ENCODE results near the gene TBC1D2B. TPM values are rescaled to one million over a fixed set of nuclear protein-coding genes. Genes with fewer than 3 reads are reported as not detected.

Gene TBC1D2B
- total and polyA plus RNA-seq, 2 of the 4 experiments (the other 2 are of a cell fraction): 17.7 to 28.3 TPM

GRCh38 chr15:78076231-78077052 is 1.1 kb downstream of the TBC1D2B start:
- Histone ChIP-seq H2BK120ac (ENCODE audit: low read depth, low read length) (peak overlapping the region; percentile 83), H3K14ac (replicated peaks; ENCODE audit: low read depth, low read length) (peak overlapping the region; percentile 96), H3K23ac (ENCODE audit: low read depth, low read length) (peak overlapping the region; percentile 94), H3K9me1 (ENCODE audit: insufficient read depth, low read length) (peaks cover 17% of the 10 kb centered on the region), H4K5ac (ENCODE audit: low read depth, low read length) (peak overlapping the region; percentile 80), H3K4ac (ENCODE audit: low read depth, low read length) (peak overlapping the region; percentile 90), H2BK20ac (ENCODE audit: low read depth, low read length) (peak overlapping the region; percentile 67), H2AK5ac (ENCODE audit: low read depth, low read length) (peak overlapping the region; percentile 98), H4K91ac (ENCODE audit: insufficient read depth, low read depth, low read length) (peak overlapping the region; percentile 85), H3K56ac (ENCODE audit: extremely low read depth, insufficient read depth, low read length) (peak overlapping the region; percentile 64; the same call in 1 of the 2 replicates), H2AFZ (replicated peaks; ENCODE audit: low read length, poor library complexity) (peak overlapping the region; percentile 92), H3K4me3 (ENCODE audit: insufficient read depth, low read depth, low read length) (peak overlapping the region; percentile 77), H2AK9ac (replicated peaks; ENCODE audit: low read depth, low read length, poor library complexity) (peak overlapping the region; percentile 96), H2BK5ac (ENCODE audit: low read depth, low read length, poor library complexity, severe bottlenecking) (peak overlapping the region; percentile 84), H3K4me1 (ENCODE audit: control insufficient read depth, insufficient read depth, low read length) (peaks cover 9% of the 10 kb centered on the region), H4K8ac (ENCODE audit: low read depth in 2 of 2, low read length in 2 of 2) (peak overlapping the region; percentile 73 to 83), H3K27ac (ENCODE audit: insufficient read depth, low read length) (peak overlapping the region; percentile 97), H3K9me3 (ENCODE audit: control insufficient read depth, insufficient read depth, low read length) (no peaks in the 10 kb centered on the region), H4K20me1 (ENCODE audit: insufficient read depth, low read length) (peaks cover 16% of the 10 kb centered on the region), H2BK15ac (ENCODE audit: low read depth, low read length) (peak overlapping the region; percentile 96), H3K18ac (ENCODE audit: low read depth, low read length) (peak overlapping the region; percentile 80), H3K36me3 (ENCODE audit: control insufficient read depth, insufficient read depth, low read length) (peaks cover 2% of the 10 kb centered on the region), H3K9ac (ENCODE audit: low read depth, low read length) (peak overlapping the region; percentile 92), H3K79me1 (ENCODE audit: low read depth in 1 of 2, low read length in 2 of 2) (peaks cover 14 to 41% of the 10 kb centered on the region in 2 experiments), H3K4me2 (ENCODE audit: low read depth, low read length) (peak overlapping the region; percentile 70), H3K27me3 (ENCODE audit: control insufficient read depth, insufficient read depth, low read length) (no peaks in the 10 kb centered on the region)
- dilution Hi-C loops (cut with HindIII; ENCODE audit: low sequenced_read_pairs, unreplicated experiment): no loop called here
- 27% methylated on average over 2 of the region's 17 CpGs; no CpG with 5 or more reads in 1 of the 2 experiments for WGBS, 2 experiments (ENCODE audit: extremely low coverage in 2 of 2, insufficient read length in 1 of 2)
- in situ Hi-C loops (cut with MboI; ENCODE audit: low sequenced_read_pairs): no loop called here
- intact Hi-C loops (cut with micrococcal nuclease): no loop called here
- ChIA-PET POLR2A (ENCODE audit: unreplicated experiment) (no interaction called here), CTCF (interaction anchor here (0.6 to 0.9 kb wide), 4 partner anchors 25 to 744 kb away, joined by 3 to 4 read pairs (median 4); no protein-coding TSS in a partner anchor)
- BruUV-seq (replicated peaks): no TSS peak
- ATAC-seq (ENCODE audit: low read depth) (no peak), DNase-seq (no peak)
- TF ChIP-seq RFX5 (IDR thresholded peaks at IDR 0.05; ENCODE audit: low read depth, low read length) (no peak), POLR2A (IDR thresholded peaks at IDR 0.05; ENCODE audit: low read depth, low read length) (peak; percentile 32), CTCF (conservative IDR thresholded peaks at IDR 0.05; ENCODE audit: low read depth, low read length) (peak; percentile 19; the same call in 1 of the 2 replicates)

All from IMR-90 (cell line).